Heart left ventricle (tissue), 13 donors: ENCODE results near the gene C2orf42.

ENCODE experiments used
- POLR2A ChIP-seq, 2 donors: fragments of 450-650 bp; IDR thresholded peaks; one replicate each; pipeline ENCODE4 v1.6.1; 2017; ENCODE audit warnings: antibody characterized with exemption in 2 of 2, mild to moderate bottlenecking in 2 of 2, moderate library complexity in 2 of 2
- TF ChIP-seq, protein P1 (sequence below), 12 donors: fragments of 200-600 bp; sonication (generic) in 4 of 12; IDR thresholded peaks; one replicate each; pipeline versions ENCODE4 v1.5.0 to v1.8.0; 2018 to 2022; ENCODE audit warnings: antibody characterized with exemption in 12 of 12, mild to moderate bottlenecking in 5 of 12
- donor health status: ischemic (EF 13 %, LVEDD 7.1; RV severe dilation, severe dysfunction).
- donor health status: DM: no; HTN: yes; CAD: no.
- donor health status: DM: no; HTN: no; CAD: no.
- donor health status: ischemic (EF 25% LVEDD 6.9; RV normal size, moderate dysfunction).
- donor health status: ischemic (EF 25% LVEDD 5.7; RV mildly dilated, moderate dysfunction).
- donor health status: ischemic (EF 35%, LVEDD 5.7; RV mildly dilated, moderate dysfunction).
- donor health status: nonischemic (EF 11% LVEDD 7.7; RV severe dilation, severe dysfunction).
- donor health status: DM: yes; HTN: yes; CAD: no.
- donor health status: PGD.
- donor health status: ischemic (EF 29% LVEDD 5.4; RV normal size, mild dysfunction).
- donor health status: nonischemic (EF 23%, LVEDD 6.1; RV moderate dilation, normal function).

DNA sequence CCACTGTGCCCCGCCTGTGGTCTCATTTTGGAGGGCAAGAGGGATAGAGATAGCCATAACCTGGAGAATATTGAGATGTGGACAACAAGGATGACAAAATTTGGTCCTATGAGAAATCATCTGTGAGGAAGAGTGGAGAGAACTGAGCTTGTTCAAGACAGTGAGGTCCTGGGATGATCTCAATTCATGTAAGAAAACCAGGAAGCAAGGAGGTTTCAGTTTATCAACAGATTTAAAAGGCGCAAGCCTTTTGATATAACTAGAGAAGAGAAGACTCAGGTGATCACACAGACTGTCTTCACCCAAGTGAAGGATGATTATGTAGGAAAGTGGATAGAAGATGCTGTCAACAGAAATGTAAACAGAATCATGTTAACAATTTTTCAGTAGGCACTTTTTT lies 64.4 kb downstream of the C2orf42 start:
- TF ChIP-seq, protein P1, sequence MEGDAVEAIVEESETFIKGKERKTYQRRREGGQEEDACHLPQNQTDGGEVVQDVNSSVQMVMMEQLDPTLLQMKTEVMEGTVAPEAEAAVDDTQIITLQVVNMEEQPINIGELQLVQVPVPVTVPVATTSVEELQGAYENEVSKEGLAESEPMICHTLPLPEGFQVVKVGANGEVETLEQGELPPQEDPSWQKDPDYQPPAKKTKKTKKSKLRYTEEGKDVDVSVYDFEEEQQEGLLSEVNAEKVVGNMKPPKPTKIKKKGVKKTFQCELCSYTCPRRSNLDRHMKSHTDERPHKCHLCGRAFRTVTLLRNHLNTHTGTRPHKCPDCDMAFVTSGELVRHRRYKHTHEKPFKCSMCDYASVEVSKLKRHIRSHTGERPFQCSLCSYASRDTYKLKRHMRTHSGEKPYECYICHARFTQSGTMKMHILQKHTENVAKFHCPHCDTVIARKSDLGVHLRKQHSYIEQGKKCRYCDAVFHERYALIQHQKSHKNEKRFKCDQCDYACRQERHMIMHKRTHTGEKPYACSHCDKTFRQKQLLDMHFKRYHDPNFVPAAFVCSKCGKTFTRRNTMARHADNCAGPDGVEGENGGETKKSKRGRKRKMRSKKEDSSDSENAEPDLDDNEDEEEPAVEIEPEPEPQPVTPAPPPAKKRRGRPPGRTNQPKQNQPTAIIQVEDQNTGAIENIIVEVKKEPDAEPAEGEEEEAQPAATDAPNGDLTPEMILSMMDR (IDR thresholded peaks at IDR 0.05) = no peak
- no peak for TF ChIP-seq POLR2A (IDR thresholded peaks at IDR 0.05)
